GM20431 (cell line): Measurements from ENCODE around the gene ANGPT4.

Source experiments
- in situ Hi-C: fragments of 300-500 bp; cut with MseI, MboI; formaldehyde crosslinking; loops from one replicate; pipeline ENCODE4 v1.15.0; 2020; ENCODE audit warnings: low sequenced_read_pairs; ENCODE audit not compliant: unreplicated experiment

ANGPT4 gene

GRCh38 chr20:916125-916799 is at the start of gene ANGPT4:
Gene ANGPT4 (minus strand): TSS chr20:916334. CDS start chr20:916214, 120 bp downstream.
- in situ Hi-C loops = no loop called here

- in situ Hi-C loops = no loop called here
These were observed 47.7 kb upstream of the ANGPT4 start for GRCh38 chr20:963795-964194.

GRCh38 chr20:962683-963082 is 46.5 kb upstream of the ANGPT4 start:
- in situ Hi-C loops = no loop called here

GRCh38 chr20:962223-962622 is 46.1 kb upstream of the ANGPT4 start:
- in situ Hi-C loops = no loop called here

GRCh38 chr20:961768-962167 is 45.6 kb upstream of the ANGPT4 start:
- in situ Hi-C loops = no loop called here

- in situ Hi-C loops = no loop called here
These were observed 44.0 kb upstream of the ANGPT4 start for GRCh38 chr20:959996-960615.

GRCh38 chr20:958936-959815 is 43.0 kb upstream of the ANGPT4 start:
- in situ Hi-C loops = no loop called here

GRCh38 chr20:957544-957943 is 41.4 kb upstream of the ANGPT4 start:
- in situ Hi-C loops = no loop called here

GRCh38 chr20:956330-956951 is 40.3 kb upstream of the ANGPT4 start:
- in situ Hi-C loops = no loop called here

- in situ Hi-C loops = no loop called here
These were observed 39.5 kb upstream of the ANGPT4 start for GRCh38 chr20:955656-956055.

GRCh38 chr20:955111-955510 is 39.0 kb upstream of the ANGPT4 start:
- in situ Hi-C loops = no loop called here

- in situ Hi-C loops = no loop called here
These were observed 37.6 kb upstream of the ANGPT4 start for GRCh38 chr20:953742-954141.

- in situ Hi-C loops = no loop called here
These were observed 36.2 kb upstream of the ANGPT4 start for GRCh38 chr20:952196-952795.

- in situ Hi-C loops = no loop called here
These were observed 35.4 kb upstream of the ANGPT4 start for GRCh38 chr20:951384-952169.

- in situ Hi-C loops = no loop called here
These were observed 33.6 kb upstream of the ANGPT4 start for GRCh38 chr20:949717-950116.

GRCh38 chr20:946826-947225 is 30.7 kb upstream of the ANGPT4 start:
- in situ Hi-C loops = no loop called here

- in situ Hi-C loops = no loop called here
These were observed 29.7 kb upstream of the ANGPT4 start for GRCh38 chr20:945841-946240.

GRCh38 chr20:944774-945410 is 28.8 kb upstream of the ANGPT4 start:
- in situ Hi-C loops = no loop called here

- in situ Hi-C loops = no loop called here
These were observed 28.0 kb upstream of the ANGPT4 start for GRCh38 chr20:944148-944547.
